ENCODE results near the gene LNPK. TPM values are rescaled to one million over a fixed set of nuclear protein-coding genes. Genes with fewer than 3 reads are reported as not detected.

Gene LNPK
- total and polyA plus RNA-seq, 2 of the 4 experiments (the other 2 are of a cell fraction): 18.7 to 48.6 TPM

DNA sequence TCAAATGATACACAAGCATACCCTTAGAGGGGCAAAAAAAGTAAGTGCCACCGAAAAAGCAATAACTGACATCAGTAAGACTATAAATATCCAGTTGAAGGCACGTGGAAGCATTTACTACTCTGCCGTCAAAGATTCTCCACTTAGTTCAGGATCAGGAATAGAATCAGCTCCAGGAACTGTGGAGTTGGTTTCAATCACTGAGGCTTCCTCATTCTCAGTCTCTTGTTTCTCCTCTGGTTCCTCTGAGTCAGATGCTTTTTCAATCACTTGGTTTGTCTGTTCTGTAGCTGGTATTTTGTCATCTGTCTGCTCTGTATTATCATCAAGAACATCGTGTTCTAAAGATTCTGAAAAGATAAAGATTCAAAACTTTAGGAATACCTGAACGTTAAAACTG lies 72.2 kb downstream of the LNPK start:
- no peaks in the 10 kb centered on the region for H3K4me1 ChIP-seq (ENCODE audit: control insufficient read depth, insufficient read depth, low read length)
- H3K18ac ChIP-seq (ENCODE audit: low read depth, low read length): no peak overlapping the region
- H3K36me3 ChIP-seq (ENCODE audit: control insufficient read depth, insufficient read depth, low read length): 0 out of 2 replicates have a peak, but pooled peaks cover 1% of the 10 kb centered on the region
- ChIA-PET CTCF (no interaction called here), POLR2A (ENCODE audit: unreplicated experiment) (no interaction called here)
- no peak overlapping the region for H2BK20ac ChIP-seq (ENCODE audit: low read depth, low read length)
- in situ Hi-C loops (cut with MboI; ENCODE audit: low sequenced_read_pairs) (no loop called here), dilution Hi-C loops (cut with HindIII; ENCODE audit: low sequenced_read_pairs, unreplicated experiment) (no loop called here), intact Hi-C loops (cut with micrococcal nuclease) (no loop called here)
- H3K9ac ChIP-seq (ENCODE audit: low read depth, low read length): no peak overlapping the region
- no peak overlapping the region for H2AFZ ChIP-seq (replicated peaks; ENCODE audit: low read length, poor library complexity)
- H3K9me3 ChIP-seq (ENCODE audit: control insufficient read depth, insufficient read depth, low read length): no peaks in the 10 kb centered on the region
- no peak overlapping the region for H3K23ac ChIP-seq (ENCODE audit: low read depth, low read length)
- H3K9me1 ChIP-seq (ENCODE audit: insufficient read depth, low read length): peaks cover 3% of the 10 kb centered on the region; the same call in 1 of the 2 replicates
- no peak overlapping the region for H3K27ac ChIP-seq (ENCODE audit: insufficient read depth, low read length)
- no peak overlapping the region for H4K5ac ChIP-seq (ENCODE audit: low read depth, low read length)
- TF ChIP-seq POLR2A (IDR thresholded peaks at IDR 0.05; ENCODE audit: low read depth, low read length) (no peak), FOS (IDR thresholded peaks at IDR 0.05; ENCODE audit: low read depth, low read length) (no peak), BHLHE40 (IDR thresholded peaks at IDR 0.05; ENCODE audit: low read depth, low read length) (no peak)
- DNase-seq (peak; percentile 10), ATAC-seq (ENCODE audit: low read depth) (no peak)
- H3K14ac ChIP-seq (replicated peaks; ENCODE audit: low read depth, low read length): no peak overlapping the region
- H2AK9ac ChIP-seq (replicated peaks; ENCODE audit: low read depth, low read length, poor library complexity): no peak overlapping the region
- H3K79me1 ChIP-seq (ENCODE audit: low read depth in 1 of 2, low read length in 2 of 2): no peaks in the 10 kb centered on the region
- H3K4me2 ChIP-seq (ENCODE audit: low read depth, low read length): no peak overlapping the region
- no peak overlapping the region for H3K4ac ChIP-seq (ENCODE audit: low read depth, low read length)
- H2BK15ac ChIP-seq (ENCODE audit: low read depth, low read length): no peak overlapping the region
- no peak overlapping the region for H3K56ac ChIP-seq (ENCODE audit: extremely low read depth, insufficient read depth, low read length)
- WGBS, 2 experiments (ENCODE audit: extremely low coverage in 2 of 2, insufficient read length in 1 of 2): no CpG with 5 or more reads among the region's 5 CpGs
- no peak overlapping the region for H4K8ac ChIP-seq (ENCODE audit: low read depth in 2 of 2, low read length in 2 of 2)
- no TSS peak for BruUV-seq (replicated peaks)
- H4K20me1 ChIP-seq (ENCODE audit: insufficient read depth, low read length): no peaks in the 10 kb centered on the region
- H2AK5ac ChIP-seq (ENCODE audit: low read depth, low read length): no peak overlapping the region
- H4K91ac ChIP-seq (ENCODE audit: insufficient read depth, low read depth, low read length): no peak overlapping the region
- H2BK5ac ChIP-seq (ENCODE audit: low read depth, low read length, poor library complexity, severe bottlenecking): no peak overlapping the region
- no peaks in the 10 kb centered on the region for H3K27me3 ChIP-seq (ENCODE audit: control insufficient read depth, insufficient read depth, low read length)
- H2BK120ac ChIP-seq (ENCODE audit: low read depth, low read length): no peak overlapping the region
- no peak overlapping the region for H3K4me3 ChIP-seq (ENCODE audit: insufficient read depth, low read depth, low read length)
